ENCODE data around the gene SLC25A21.

SLC25A21 gene

DNA sequence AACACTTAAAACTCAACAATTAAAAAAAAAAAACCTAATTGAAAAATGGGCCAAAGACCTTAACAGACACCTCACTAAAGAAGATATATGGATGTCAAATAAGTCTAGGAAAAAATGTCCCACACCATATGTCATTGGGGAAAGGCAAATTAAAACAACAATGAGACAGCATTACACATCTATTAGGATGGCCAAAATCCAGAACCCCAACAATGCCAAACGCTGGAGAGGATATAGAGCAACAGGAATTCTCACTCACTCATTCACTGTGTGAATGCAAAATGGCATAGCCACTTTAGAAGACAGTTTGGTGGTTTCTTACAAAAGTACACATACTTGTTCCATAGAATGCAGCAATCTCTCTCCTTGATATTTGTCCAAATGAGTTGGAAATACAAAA, 173.7 kb downstream of the SLC25A21 start:
- no peak for DNase-seq (ENCODE audit: low spot score)
- in situ Hi-C loops (cut with MboI; ENCODE audit: low pct_unique_long_range_greater_than_20kb, low sequenced_read_pairs, unreplicated experiment), result no loop called here
- TF ChIP-seq, protein P1, sequence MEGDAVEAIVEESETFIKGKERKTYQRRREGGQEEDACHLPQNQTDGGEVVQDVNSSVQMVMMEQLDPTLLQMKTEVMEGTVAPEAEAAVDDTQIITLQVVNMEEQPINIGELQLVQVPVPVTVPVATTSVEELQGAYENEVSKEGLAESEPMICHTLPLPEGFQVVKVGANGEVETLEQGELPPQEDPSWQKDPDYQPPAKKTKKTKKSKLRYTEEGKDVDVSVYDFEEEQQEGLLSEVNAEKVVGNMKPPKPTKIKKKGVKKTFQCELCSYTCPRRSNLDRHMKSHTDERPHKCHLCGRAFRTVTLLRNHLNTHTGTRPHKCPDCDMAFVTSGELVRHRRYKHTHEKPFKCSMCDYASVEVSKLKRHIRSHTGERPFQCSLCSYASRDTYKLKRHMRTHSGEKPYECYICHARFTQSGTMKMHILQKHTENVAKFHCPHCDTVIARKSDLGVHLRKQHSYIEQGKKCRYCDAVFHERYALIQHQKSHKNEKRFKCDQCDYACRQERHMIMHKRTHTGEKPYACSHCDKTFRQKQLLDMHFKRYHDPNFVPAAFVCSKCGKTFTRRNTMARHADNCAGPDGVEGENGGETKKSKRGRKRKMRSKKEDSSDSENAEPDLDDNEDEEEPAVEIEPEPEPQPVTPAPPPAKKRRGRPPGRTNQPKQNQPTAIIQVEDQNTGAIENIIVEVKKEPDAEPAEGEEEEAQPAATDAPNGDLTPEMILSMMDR (IDR thresholded peaks at IDR 0.05; ENCODE audit: extremely low read depth, insufficient read depth, missing control alignments), result no peak

DNA sequence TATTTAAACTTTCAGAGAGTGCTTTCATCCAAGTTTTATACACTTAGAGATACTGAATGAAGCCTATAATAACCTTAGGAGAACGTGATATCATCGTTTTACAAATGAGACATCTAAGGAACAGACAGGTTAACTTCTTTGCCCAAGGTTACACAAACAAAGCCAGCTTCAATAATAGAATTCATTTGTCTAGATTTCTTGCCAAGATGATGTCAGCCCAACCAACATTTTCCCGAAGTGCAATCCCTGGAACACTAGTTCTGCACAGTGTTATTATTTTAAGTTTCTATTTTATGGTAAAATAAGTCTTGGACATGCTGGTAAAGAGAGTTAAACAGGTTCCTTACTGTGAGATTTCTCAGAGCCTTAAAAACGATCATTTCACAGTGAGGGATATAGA, 174.6 kb downstream of the SLC25A21 start:
- DNase-seq (ENCODE audit: low spot score), result no peak
- in situ Hi-C loops (cut with MboI; ENCODE audit: low pct_unique_long_range_greater_than_20kb, low sequenced_read_pairs, unreplicated experiment), result no loop called here
- TF ChIP-seq, protein P1 (IDR thresholded peaks at IDR 0.05; ENCODE audit: extremely low read depth, insufficient read depth, missing control alignments), result no peak

DNA sequence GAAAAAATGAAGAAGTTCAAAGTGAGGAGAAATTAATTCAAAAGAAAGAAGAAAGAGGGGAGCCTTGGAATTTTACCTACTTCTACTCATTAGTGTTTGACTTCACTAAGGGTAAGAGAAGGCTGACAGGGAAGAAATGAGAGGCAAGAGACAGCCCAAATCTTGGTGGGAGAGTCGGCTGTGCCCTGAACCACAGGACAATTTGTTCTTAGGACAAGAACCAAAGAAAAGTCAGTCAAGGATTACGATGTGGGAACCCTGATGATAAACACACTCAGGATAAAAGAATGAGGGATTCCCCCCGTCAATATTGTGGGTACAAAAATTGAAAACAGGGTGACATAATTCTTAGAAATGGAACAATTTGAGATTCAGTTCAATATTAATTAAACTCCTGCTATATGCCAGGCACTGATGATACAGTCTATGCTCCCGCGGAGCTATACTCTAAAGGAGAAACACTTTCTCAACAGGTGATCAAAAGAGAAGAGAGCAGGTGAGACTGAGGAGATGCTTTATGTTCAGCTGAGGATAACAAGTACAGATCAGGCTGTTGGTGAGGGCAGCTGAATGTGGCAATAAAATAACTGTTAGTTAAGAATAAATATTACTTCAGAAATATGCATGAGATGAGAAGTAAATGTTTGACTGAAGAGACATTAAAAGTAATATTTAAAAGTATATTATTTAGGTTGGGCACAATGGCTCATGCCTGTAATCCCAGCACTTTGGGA, 175.4 kb downstream of the SLC25A21 start:
- TF ChIP-seq, protein P1 (IDR thresholded peaks at IDR 0.05; ENCODE audit: extremely low read depth, insufficient read depth, missing control alignments), result no peak
- no peak for DNase-seq (ENCODE audit: low spot score)
- in situ Hi-C loops (cut with MboI; ENCODE audit: low pct_unique_long_range_greater_than_20kb, low sequenced_read_pairs, unreplicated experiment), result no loop called here

DNA sequence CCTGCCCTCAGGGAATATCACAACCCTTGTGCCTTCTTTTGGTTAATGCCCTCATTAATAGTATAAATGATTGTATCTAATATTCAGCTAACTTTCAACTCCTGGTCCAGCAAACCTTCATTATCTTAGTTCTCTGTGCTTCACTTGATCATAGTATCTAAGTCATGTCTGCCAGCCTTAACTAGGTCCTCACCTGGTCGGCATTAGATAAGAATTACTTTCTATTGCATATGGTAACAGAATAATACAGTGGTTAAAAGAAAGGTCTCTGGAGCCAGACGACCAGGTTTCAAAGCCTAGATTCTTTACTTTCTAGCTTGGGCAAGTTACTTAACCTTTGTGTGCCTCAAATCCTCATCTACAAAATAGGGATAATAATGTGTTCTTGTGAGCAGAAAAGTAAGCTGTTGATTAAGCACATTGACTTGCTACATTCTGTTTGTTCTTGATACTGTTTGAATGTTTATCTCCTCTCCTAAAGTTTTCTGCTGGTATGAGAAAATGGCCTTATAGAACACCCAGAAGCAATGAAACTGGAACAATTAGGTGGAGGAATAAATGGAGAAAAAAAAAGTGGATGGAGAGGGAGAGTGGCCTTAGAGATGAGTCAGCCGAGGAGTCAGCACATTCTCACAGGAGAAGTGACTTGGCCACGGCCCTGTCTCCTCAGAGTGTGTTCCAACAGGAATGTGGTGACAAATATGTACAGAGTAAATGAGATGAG, 176.1 kb downstream of the SLC25A21 start:
- in situ Hi-C loops (cut with MboI; ENCODE audit: low pct_unique_long_range_greater_than_20kb, low sequenced_read_pairs, unreplicated experiment), result no loop called here
- TF ChIP-seq, protein P1 (IDR thresholded peaks at IDR 0.05; ENCODE audit: extremely low read depth, insufficient read depth, missing control alignments), result no peak
- DNase-seq (ENCODE audit: low spot score), result no peak

DNA sequence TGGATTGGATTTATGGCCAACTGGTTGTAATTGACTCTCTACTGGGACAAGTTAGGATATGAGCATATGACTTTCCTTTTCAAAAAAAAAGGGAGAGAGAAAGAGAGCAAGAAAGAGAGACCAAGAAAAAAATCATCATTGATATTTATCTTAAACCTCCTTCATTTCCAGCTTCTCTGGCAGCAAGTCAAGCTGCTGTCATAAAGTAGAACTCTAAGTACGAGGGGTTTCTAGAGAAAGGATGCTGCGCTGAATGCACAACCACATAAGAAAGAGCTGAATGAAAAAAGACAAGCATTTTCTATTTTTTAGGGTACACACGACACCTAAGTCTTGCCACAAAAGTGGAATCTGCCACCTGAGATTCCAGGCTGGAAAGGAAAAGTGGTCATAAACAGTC, 182.6 kb downstream of the SLC25A21 start:
- DNase-seq (ENCODE audit: low spot score), result no peak
- in situ Hi-C loops (cut with MboI; ENCODE audit: low pct_unique_long_range_greater_than_20kb, low sequenced_read_pairs, unreplicated experiment), result no loop called here
- TF ChIP-seq, protein P1 (IDR thresholded peaks at IDR 0.05; ENCODE audit: extremely low read depth, insufficient read depth, missing control alignments), result no peak

DNA sequence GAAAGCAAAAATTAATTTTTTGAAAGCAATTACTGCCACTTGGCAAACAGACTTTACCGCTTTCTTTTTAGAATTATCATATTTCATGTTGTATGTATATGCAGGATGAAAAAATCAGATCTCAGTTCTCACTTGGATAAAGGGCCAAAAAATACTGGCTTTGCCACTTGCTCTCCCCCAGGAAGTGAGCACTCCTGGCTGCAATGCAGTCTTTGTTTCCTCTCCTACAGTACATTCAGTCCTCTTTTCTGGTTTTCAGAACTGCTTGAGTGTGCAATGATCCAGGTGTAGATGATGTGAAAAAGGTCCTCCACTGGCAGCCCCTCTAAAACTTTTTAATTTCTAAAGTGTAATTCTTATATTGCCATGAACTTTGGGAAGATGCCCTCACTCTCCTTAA, 183.4 kb downstream of the SLC25A21 start:
- in situ Hi-C loops (cut with MboI; ENCODE audit: low pct_unique_long_range_greater_than_20kb, low sequenced_read_pairs, unreplicated experiment), result no loop called here
- no peak for DNase-seq (ENCODE audit: low spot score)
- TF ChIP-seq, protein P1 (IDR thresholded peaks at IDR 0.05; ENCODE audit: extremely low read depth, insufficient read depth, missing control alignments), result no peak
